ENCODE results near the gene HIVEP2.

Gene HIVEP2

GRCh38 chr6:142726616-142727015 is 218.4 kb downstream of the HIVEP2 start:
- DNase-seq: no peak

- no peak for DNase-seq
These were observed 219.8 kb downstream of the HIVEP2 start for GRCh38 chr6:142725024-142725770.

GRCh38 chr6:142722841-142723240 is 222.1 kb downstream of the HIVEP2 start:
- DNase-seq: no peak

- no peak for DNase-seq
These were observed 223.0 kb downstream of the HIVEP2 start for GRCh38 chr6:142722012-142722411.

- no peak for DNase-seq
These were observed 223.6 kb downstream of the HIVEP2 start for GRCh38 chr6:142721215-142721920.

GRCh38 chr6:142718667-142719191 is 226.2 kb downstream of the HIVEP2 start:
- DNase-seq: no peak

GRCh38 chr6:142716097-142716496 is 228.9 kb downstream of the HIVEP2 start:
- DNase-seq: no peak

GRCh38 chr6:142714951-142715785 is 229.8 kb downstream of the HIVEP2 start:
- DNase-seq: no peak

GRCh38 chr6:142713959-142714358 is 231.0 kb downstream of the HIVEP2 start:
- DNase-seq: no peak

- DNase-seq: no peak
These were observed 232.7 kb downstream of the HIVEP2 start for GRCh38 chr6:142712231-142712630.

- no peak for DNase-seq
These were observed 236.3 kb downstream of the HIVEP2 start for GRCh38 chr6:142708651-142709050.

- DNase-seq: no peak
These were observed 237.7 kb downstream of the HIVEP2 start for GRCh38 chr6:142707255-142707654.

GRCh38 chr6:142706210-142706609 is 238.8 kb downstream of the HIVEP2 start:
- no peak for DNase-seq

GRCh38 chr6:142705054-142705453 is 239.9 kb downstream of the HIVEP2 start:
- DNase-seq: no peak

- DNase-seq: no peak
These were observed 242.2 kb downstream of the HIVEP2 start for GRCh38 chr6:142702501-142703460.
